GM19372 (cell line): Measurements from ENCODE around the gene PRLHR.
"Not testable (repeated sequence)": the region's sequence is repeated elsewhere in the genome, so short reads cannot be mapped to it uniquely, and the experiment has no call there.

ENCODE experiments used
- ATAC-seq: cut with Tn5 transposase; IDR thresholded peaks from one replicate; pipeline ENCODE4 v1.9.1; 2021; ENCODE audit warnings: mild to moderate bottlenecking, low read depth, moderate library complexity; ENCODE audit not compliant: unreplicated experiment

The PRLHR gene

DNA sequence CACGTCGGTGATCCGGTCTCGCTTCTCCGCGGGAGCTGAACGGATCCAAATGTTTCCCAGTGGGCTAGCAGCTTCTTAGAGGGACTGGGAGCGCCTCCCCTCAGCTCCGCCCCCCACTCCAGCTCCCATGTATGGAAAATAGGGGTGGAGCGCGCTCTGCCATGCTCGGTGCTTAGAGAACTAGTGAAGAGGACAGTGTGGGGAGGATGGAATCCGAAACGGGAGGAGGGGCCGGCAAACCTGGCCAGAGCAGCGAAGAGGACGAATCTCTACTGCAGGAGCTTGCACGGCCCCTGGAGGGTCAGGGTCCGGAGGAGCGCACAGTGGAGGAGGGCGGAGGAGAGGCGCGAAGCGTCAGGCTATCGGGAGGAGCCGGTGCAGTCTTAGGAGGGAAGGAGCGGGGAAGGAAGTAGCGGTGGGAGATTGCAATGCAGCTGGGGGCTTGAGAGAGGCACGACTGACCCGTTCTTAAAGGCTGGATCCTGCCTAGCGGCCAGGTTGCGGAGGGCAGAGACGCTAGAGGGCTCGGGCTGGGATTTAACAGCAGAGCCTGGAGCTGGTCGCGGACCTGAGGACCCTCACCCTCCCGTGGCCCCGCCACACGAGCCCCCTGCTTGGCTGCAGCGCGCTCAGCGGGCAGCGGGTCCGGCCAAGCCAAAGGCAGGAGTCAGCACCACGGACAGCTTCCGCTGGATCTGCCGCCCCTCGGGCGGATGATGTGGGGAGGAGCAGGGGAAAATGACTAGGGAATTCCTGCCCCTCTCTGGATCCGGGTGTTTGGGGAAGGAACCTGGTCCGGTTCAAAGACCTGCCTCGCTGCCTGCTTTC is at the start of gene PRLHR:
PRLHR (minus strand) TSS at position 51 of the 828 bp plus-strand sequence. CDS start 404 bp downstream, outside the sequence.
- ATAC-seq: no peak

DNA sequence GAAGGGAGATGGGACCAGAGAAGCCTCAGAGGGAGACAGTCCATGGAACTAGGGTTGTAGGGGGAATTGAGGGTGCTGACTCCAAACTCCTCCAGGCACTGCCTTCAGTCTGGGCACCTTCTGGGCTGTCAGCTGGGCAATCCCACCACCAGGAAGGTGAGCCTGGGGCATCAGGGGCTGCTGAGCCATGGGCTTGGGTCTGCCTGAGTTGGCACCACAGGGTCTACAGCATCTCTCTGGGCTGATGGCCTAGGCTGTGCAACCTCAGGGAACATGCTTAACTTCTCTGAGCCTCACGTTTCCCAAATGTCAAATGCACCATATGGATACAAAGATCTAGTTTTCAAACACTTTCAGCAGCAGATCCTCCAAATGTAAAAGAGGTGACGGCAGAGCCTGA is 46.8 kb upstream of the PRLHR start:
- ATAC-seq: no peak

DNA sequence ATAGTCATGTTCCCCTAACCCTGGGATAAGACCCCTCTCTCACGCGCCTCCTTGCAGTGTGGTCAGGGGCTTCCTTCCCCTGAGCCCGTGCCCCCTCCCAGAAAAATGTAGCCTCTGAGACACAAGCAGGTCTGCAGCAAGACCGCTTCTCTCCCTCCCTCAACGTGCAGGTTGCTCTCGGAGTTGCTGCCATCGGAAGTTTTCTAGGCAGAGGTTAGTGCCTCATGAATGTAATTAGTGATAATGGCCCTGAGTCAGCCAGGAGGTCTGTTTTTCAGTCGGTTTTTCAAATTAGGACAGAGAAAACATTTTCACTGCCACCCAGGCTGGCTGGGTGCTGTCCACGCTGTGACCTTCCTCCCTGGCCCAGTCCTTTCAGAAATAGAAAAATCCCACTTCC is 43.2 kb upstream of the PRLHR start:
- ATAC-seq: no peak

DNA sequence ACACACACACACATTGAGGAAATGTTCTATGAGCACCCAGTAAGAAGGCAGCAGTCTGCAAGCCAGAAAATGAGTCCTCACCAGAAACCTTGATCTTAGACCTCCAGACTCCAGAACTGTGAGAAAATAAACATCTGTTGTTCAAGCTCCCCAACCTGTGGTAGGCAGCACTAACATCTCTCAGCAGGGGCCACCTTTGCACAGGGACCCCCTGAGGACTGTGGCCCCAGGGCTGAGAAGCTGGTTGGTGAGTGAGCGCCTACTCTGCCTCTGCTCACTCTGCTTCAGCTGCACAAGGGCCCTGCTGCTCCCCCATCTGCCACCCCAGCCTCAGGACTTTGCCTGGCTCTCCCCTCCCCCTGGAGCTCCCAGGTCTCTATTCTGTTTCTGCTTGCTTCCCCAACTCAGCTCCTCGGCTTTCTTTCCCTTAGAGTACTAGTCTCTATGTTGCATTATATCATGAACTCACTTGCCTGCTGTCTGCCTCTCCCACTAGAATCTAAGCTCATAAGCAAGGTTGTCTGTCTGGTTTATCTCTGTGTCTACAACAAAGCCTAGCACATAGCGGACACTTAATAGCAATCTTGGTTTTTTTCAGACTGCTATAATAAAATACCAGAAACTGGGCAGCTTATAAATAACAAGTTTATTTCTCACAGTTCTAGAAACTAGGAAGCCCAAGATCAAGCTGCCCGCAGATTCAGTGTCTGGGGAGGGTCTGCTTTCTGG is 40.4 kb upstream of the PRLHR start:
- ATAC-seq: no peak

DNA sequence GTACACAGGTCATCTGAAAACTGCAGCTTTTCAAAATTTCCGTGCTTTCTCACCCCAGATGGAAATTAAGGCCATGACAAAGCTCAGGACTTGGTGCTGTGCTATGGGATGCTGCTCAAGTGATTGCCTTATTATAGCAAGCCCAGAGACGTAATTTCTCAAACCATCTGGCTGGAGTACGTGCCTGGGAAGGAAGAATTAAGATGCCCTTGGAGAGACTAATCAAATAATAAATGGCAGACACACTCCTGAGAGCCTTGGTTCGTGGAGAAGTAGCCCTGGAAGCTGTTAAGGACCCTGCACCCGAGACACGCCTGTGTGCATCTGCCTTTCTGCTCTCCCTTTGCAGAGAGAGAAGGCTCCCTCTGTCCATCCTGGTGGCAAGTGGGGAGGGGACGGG is 38.3 kb upstream of the PRLHR start:
- ATAC-seq: no peak

DNA sequence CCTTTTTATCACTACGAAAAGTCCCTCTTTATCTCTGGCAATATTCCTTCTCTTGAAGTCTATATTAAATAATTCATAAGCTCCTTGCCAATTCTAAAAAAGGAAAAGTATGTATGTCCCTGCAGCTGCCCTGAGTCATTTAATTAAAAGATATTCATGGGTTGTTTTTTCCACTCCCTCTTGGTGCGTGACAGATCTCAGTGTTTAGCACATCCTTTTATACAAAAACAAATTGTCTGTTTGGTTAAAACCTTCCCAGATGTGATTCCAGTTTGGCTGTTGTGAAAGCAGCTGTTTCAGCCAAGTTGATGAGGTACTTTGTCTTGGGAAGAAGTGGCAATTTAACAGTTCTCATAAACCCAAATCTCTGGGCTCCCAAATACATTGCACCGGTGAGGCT is 33.8 kb upstream of the PRLHR start:
- no peak for ATAC-seq

DNA sequence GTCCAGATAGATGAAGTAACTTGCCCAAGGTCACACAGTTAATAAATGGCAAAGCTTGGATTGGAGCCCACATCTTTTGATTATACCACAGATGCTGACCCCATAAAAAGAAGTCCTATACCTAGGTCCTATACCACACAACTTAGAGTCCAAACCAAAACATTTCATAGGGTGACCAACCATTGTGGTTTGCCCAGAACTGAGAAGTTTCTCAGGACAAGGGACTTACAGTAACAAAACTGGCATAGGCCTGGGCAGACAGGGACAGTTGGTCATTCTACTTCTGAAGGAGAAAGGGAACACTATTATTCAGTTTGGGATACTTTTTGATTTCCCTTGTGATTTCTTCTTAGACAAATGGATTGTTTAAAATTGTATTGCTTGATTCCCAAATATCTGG is 32.9 kb upstream of the PRLHR start:
- ATAC-seq: no peak

DNA sequence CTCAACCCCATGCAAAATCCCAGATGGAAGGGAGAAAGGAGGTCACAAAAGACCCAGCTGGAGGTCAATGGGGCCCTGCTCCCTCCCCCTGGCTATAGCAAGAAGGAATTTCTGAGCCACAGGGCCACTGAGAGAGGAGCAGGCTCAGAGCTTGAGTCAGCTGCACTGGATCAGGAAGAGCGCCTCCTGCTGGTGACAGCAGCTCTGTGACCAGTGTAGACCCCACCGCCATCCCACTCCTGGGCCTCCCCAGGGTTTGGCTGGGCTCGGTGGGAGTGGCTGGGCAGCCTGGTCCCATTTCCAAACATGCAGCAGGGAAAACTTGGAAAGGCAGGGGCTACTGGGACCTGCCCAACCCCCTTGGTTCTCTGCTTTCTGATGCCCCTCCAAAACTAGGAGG is 31.5 kb upstream of the PRLHR start:
- ATAC-seq: no peak

DNA sequence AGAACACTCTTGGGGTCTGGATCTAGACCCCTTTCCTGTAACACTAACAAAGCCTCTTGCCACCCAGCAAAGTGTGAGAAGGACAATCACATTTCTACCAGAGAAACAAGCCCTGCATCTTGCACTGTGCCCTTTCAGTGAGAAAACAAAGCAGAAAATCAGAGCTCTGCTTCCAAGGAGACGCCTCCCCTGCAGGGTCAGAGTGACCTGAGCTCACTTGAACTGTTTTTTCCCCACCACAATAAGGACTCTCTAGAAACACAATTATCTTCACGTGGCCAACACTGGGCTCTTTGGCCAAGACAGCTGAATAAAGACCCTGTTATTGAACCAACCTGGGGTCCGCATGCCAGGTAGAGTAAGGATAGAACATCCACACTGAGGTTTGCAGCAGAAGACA is 30.1 kb upstream of the PRLHR start:
- ATAC-seq: no peak

DNA sequence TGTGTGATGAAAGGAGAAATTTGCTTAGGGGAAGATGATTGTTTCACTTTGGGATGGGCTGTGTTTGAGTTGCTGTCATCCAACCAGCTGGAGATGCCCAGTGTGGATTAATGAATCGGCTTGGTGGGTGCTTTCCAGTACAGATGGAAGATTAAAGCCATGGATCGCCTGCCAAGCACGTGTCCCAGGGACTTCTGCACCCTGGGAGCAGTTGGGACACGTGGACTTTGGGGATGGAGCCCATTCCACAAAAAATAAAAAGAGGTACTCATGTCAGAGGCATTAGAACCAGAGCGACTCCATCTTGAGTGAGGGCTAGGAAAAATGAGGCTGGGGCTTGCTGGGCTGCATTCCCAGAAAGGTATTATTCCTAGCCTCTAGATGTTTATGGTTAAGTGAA is 29.3 kb upstream of the PRLHR start:
- no peak for ATAC-seq

DNA sequence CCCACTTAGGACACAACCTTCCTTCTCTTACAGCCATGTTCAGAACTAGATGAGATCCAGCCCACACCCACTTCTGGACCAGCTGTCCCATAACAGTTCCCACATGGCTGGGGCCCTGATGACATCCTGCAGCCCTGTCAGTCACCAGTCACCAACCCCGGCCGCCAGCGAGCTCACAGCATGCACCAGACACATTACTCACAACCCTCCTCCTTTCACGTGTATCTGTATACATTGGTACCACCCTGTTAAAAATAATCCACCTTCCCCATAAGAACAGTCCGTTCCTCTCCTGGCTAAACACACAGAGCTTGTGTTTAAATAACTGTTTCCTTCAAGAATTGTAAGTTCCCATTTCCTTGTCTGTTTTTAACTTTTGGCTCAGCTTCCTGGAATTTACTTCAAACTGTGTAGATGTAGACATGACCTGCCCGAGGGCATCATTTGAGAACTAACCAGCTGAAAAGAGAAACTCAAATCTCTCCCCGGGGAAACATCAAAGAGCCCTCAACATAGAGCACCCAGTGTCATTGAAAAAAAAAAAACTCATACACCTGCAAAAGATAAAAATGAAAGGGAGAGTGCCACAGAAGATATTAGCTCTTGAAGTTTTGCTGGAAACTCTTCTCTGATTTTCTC is 26.0 kb upstream of the PRLHR start:
- ATAC-seq: no peak

DNA sequence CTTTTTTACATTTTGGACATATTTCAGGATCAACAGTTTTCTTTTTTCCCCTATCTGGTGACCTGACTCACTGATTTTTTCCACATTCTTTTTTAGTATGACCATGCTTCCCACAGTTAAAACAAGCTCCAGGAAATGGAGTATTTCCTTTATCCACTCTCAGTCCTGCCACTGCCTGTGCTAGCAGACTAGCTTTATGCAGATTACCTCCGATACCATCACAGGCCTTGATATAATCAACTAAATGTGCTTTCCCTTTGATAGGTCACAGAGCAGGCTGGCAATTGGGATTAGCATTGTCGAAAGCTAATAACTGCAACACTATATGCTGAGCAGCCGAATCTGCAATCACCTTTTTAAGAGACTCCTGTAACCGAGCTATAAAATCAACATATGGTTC is 18.4 kb upstream of the PRLHR start:
- not testable (repeated sequence) for ATAC-seq

DNA sequence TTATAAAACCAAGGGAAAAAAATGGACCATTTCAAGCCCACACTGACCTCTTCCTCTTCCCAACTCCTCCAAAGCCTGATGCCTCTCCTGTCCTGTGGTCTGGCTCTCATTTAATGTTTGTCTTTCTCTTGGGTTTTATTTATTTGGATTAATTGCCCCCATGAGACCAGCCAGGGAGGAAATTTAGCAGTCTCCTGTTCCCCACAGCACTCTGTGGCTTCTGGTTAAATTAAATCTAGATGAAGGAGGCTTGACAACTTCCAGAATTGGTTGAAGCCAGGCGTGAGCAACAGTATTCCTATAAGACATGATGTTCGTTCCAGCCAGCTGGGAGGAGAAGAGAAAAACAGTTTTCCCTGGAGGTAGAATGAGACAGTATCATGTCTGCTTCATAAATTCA is 15.1 kb upstream of the PRLHR start:
- no peak for ATAC-seq

DNA sequence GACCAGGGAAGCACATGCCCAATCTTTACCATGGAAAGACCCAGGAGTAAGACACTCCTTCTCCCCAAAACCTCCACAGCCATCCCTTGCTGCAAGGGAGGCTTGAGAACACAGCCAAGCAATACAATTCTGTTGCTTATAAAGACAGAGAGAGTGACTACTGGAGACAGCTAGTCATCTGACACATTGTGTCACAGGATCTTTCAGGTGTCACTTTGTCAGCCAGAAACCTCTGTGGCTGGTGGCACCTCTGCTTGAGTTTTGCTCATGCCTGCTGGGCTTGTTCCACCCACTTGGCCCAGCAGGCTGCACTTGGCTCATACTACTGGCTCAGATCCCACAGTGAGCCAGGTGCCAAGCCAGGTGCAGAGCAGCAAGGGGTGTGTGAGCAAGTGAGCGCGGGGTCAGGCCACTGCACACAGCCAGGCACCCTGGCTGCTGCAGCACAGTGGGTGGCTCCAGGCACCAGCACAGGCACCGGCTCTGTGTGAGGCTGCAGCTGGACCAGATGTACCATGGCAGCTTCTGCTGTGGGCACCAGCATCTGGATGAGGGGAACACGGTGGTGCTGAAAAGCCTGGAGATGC is 12.4 kb upstream of the PRLHR start:
- ATAC-seq: no peak

DNA sequence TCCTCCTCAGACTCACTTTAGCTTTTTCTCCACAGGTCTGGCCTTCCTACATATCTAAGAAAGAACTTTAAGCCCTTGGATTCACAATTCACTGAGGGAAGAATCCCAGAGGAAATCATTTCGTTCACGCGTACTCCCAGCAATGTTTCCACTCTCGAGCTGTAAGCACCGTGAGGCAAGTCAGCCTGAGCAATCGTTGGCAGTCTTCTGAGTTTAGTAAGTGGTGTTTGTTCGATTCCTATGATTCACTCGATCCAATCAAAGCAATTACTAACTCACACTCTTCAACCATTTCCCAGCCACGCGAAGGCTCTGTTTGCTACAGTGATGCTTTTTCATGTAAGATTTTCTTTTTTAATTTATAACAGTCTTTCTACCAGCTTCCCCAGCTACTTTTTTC is 10.2 kb upstream of the PRLHR start:
- no peak for ATAC-seq

DNA sequence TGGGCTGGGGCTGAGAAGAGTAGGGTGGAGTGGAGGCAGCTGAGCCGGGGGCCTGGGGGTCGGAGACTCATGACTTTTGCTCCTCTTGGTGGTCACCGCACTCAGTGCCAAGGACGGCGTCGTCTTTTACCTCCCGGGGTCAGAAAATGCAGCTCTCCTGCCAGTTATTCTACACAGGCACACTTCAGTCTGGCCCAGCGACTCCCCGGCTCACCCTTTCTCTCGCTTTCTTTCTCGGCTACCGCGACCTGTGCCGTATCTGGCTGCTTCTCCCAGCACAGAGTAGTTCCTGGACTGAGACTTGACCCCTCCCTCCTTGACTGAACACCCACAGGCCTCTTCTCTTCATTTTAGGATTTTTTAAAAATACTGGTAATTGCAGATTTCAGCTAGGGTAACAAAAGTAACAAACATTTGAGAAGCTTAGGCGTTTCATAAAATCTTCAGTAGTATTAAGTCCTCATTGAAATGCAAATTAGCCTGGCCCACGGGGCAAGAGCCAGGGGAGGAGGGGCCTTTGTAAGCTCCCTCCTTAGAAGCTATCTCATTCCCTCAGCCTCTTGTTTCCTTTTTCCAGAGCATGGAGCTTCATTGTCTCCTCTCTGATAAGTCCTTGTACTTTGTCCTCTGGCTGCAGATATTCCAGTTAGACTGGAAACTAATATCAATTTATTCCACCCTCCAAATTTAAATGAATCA is 1.1 kb upstream of the PRLHR start:
- ATAC-seq: no peak

DNA sequence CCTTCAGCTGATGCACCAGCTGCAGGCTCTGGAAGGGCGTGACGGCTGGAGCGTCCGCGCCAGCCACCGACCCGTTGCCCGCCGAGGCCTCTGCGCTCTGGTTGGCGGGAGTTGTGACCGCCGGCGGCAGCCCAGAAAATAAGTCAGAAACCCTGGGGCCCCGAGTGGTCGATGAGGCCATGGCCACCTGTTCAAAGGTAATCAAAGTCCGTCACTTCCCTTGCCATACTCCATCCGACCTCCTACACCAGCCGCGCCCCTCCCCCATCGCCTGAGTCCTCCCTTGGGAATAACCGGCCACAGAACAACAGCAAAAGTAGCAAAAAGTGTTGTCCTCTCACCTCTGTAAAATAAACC is 406 bp downstream of the PRLHR start:
- no peak for ATAC-seq

DNA sequence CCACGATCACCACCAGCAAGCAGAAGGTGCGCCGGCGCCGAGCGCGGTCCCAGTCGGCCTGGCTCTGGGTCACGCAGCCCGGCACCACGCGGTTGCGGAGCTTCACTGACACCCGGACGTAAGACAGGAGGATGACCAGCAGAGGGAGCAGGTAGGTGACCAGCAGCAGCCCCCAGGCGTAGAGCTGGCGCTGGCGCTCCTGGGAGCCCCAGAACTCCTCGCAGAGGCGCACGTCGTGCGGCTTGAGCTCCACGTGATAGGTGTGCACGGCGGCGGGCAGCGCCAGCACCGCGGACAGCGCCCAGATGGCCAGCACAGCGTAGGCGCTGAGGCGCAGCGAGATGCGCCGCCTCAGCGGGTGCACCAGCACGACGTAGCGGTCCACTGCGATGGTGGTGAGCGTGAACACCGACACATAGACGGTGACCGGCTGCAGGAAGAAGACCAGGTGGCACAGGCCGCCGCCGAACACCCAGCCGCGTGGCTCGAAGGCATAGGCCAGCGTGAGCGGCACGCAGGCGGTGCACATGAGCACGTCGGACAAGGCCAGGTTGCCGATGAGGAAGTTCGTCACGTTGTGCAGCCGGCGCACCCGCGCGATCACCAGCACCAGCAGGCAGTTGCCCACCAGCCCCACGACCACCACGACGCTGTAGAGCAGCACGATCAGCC is 920 bp downstream of the PRLHR start:
- no peak for ATAC-seq

DNA sequence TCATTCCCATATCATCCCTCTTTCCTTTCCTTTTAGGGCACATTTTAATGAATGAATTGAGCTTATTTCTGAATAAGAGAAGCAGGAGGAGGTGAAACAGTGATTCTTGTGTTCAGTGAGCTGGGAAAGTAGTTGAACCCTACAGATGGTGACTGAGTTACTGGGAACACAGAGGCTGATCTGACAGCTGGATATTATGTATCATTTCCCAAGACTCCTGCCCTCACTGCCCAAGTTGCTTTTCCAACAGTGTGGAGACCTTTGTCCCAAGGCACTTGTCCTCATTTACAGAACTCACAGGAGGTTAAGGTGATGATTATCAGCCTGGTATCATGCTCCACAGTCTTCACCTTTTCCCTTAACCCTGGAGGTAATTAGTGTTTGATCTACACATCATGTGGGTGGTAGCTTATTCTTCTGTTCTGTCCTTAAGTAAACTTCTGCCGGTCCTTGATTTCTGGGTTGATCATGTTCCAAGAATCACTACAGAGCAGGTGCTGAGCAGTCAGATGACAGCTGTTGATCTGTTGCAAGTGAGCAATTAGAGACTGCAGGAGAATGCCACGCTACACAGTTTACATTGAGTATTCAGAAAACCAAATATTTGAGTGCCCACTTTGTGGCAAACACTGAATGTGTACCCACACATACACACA is 2.6 kb downstream of the PRLHR start:
- no peak for ATAC-seq

DNA sequence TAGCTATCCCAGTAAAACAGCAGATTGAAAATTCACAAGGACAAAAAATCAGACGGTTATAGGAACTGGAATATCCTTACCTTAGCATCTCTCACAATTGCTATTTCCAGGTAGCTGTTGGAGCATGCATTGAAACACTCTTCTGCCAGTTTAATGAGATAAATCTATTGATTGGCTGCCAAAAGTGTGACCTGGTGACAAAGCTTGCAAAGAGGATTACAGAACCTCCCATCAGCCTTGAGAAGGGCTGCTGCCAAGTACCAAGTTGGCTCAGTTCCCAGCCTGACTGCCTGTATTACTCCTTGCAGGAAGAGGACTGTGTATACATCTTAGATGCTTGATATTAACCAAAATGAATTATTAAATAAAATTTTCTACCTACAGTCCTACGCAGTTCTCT is 5.1 kb downstream of the PRLHR start:
- ATAC-seq: no peak
